NCI-H2029 (cell line): ENCODE data around the gene SYCP2L.
"Not testable (repeated sequence)": the region's sequence is repeated elsewhere in the genome, so short reads cannot be mapped to it uniquely, and the experiment has no call there.

Source experiments
- DNase-seq: peaks from one replicate; lab custom pipeline; 2025; lab: John Stamatoyannopoulos, UW

SYCP2L gene

GRCh38 chr6:10880366-10880765, 6.5 kb upstream of the SYCP2L start:
- DNase-seq: no peak

- DNase-seq: not testable (repeated sequence)
These were observed 4.6 kb upstream of the SYCP2L start for GRCh38 chr6:10882253-10882630.

GRCh38 chr6:10882657-10883171, 4.1 kb upstream of the SYCP2L start:
- no peak for DNase-seq

GRCh38 chr6:10883312-10884244, 3.3 kb upstream of the SYCP2L start:
- DNase-seq: no peak

GRCh38 chr6:10884245-10884972, 2.4 kb upstream of the SYCP2L start:
- DNase-seq: no peak

GRCh38 chr6:10886365-10886690, 524 bp upstream of the SYCP2L start:
- not testable (repeated sequence) for DNase-seq

GRCh38 chr6:10890151-10890550, 3.3 kb downstream of the SYCP2L start:
- DNase-seq: no peak

- no peak for DNase-seq
These were observed 5.1 kb downstream of the SYCP2L start for GRCh38 chr6:10891960-10892359.

GRCh38 chr6:10894958-10895357, 8.1 kb downstream of the SYCP2L start:
- DNase-seq: no peak

- DNase-seq: no peak
These were observed 9.8 kb downstream of the SYCP2L start for GRCh38 chr6:10896691-10897090.

- no peak for DNase-seq
These were observed 14.9 kb downstream of the SYCP2L start for GRCh38 chr6:10901770-10902169.

- no peak for DNase-seq
These were observed 17.2 kb downstream of the SYCP2L start for GRCh38 chr6:10904015-10904414.

- no peak for DNase-seq
These were observed 21.4 kb downstream of the SYCP2L start for GRCh38 chr6:10908228-10908627.

- not testable (repeated sequence) for DNase-seq
These were observed 32.7 kb downstream of the SYCP2L start for GRCh38 chr6:10919520-10919919.

- no peak for DNase-seq
These were observed 46.3 kb downstream of the SYCP2L start for GRCh38 chr6:10933126-10933525.

- DNase-seq: no peak
These were observed 53.0 kb downstream of the SYCP2L start for GRCh38 chr6:10939840-10940239.

GRCh38 chr6:10945845-10946244, 59.0 kb downstream of the SYCP2L start:
- no peak for DNase-seq

GRCh38 chr6:10947966-10948365, 61.1 kb downstream of the SYCP2L start:
- no peak for DNase-seq

GRCh38 chr6:10949579-10950490, 63.0 kb downstream of the SYCP2L start:
- no peak for DNase-seq

GRCh38 chr6:10951675-10952282, 64.9 kb downstream of the SYCP2L start:
- no peak for DNase-seq

GRCh38 chr6:10954590-10955010, 67.7 kb downstream of the SYCP2L start:
- peak; percentile 77 for DNase-seq

GRCh38 chr6:10956776-10957175, 69.9 kb downstream of the SYCP2L start:
- DNase-seq: no peak
